AG08395 (cell line): Measurements from ENCODE around the gene BORCS8.

Source experiments
- DNase-seq: peaks from one replicate; pipeline ENCODE4 v3.0.0; 2012; ENCODE audit warnings: mixed read lengths, low spot score

Gene BORCS8

GRCh38 chr19:19213426-19214158 is 21.6 kb upstream of the BORCS8 start:
- no peak for DNase-seq

- DNase-seq = no peak
Observed at GRCh38 chr19:19212916-19213315, 21.0 kb upstream of the BORCS8 start.

DNA sequence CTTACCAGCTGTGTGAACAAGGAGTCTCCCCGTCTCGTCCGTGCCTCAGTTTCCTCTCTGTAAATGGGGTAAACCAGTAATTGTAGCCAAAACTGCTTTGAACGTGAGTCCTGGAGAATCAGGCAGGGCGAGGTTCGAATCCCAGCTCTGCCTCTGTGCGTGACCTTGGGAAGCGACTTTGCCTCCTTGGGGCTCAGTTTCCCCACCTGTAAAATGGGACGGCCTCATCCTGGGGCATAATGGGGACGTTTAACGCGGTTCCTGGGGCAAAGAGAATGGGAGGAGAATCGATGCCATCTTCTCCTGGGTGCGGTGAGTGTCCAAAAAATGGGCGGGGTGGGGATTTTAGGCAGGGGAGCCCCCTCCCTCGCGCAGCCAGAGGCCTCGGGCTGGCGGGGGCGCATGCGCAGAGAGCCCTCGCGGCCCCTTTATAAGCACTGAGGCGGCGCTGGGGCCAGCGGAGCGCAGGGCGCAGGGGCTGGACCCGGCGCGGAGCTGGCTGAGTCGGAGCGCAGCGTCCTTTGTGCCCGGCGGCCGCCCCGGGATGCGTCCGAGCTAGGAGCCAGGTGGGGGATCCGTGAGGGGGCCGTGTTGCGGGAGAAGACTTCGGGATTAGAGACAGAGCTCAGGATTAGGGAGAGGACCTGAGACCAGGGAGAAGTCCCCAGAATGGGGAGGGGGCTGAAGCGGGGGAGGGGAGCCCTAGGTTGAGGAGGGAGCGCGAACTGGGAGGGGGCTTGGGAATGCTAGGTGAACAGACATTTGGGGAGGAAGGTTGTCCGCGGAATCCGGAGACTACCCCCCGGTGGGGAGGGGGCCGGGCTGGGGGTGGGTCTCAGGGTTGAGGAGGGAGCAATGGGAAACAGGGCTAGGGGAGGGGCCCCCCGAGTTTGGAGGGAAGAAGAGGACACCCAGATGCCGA is 19.8 kb upstream of the BORCS8 start, which contains the start of gene NCAN:
NCAN (plus strand) TSS at position 460 of the 922 bp plus-strand sequence. CDS start 4,996 bp downstream, outside the sequence.
- no peak for DNase-seq

- DNase-seq = no peak
Observed at GRCh38 chr19:19209372-19209771, 17.4 kb upstream of the BORCS8 start.

DNA sequence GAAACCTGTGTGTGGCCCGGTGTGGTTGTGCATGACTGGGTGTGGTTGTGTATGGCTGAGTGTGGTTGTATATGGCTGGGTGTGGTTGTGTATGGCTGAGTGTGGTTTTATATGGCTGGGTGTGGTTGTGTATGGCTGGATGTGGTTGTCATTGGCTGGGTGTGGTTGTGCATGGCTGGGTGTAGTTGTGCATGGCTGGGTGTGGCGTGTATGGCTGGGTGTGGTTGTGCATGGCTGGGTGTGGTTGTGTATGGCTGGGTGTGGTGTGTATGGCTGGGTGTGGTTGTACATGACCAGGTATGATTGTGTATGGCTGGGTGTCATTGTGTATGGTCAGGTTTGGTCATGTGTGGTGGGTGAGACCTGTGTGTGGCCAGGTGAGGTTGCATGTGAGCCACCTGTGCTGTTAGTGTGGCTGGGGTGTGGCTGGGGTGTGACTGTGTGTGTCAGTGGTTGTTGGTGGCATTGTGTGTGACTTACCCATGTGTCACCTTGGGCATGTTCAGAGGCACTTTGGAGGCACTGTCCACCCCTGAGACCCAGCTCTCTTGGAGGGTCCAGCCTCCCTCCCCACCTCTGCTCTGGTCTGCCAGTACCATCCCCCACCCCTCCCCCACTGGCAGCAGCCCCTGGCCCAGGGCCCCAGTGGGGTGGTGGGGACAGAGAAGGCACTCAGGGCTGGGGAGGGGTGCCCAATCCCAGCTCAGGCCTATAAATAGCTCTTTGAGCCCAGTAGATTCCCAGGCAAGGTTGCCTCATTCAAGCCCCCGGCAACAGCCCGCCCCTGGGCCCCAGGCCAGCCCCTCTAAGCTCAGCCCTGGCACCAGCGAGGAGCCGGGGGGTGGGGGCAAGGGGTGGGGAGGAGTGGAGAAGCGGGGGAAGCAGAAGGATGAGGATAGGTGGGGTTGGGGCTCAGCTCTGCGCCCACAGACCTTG is 16.0 kb upstream of the BORCS8 start:
- DNase-seq = no peak

DNA sequence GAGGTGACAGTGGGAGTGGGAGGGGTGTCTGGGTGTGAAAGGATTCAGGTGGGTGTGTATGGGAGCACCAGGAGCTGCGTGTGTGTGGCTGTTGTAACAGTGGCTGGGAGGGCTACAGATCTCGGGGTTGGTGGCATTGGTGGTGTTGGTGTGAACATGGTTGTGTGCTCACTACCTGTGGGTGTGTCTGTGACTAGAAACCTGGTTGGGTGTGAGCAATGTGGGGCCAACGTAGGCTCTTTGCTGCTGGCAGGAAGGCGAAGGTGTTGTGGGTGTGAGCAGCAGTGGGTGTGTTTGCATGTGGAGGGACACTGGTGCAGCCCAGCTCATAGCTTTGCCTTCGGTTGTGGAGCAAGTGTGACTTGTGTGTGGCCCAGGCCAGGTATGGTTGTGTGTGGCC is 15.0 kb upstream of the BORCS8 start:
- no peak for DNase-seq

DNA sequence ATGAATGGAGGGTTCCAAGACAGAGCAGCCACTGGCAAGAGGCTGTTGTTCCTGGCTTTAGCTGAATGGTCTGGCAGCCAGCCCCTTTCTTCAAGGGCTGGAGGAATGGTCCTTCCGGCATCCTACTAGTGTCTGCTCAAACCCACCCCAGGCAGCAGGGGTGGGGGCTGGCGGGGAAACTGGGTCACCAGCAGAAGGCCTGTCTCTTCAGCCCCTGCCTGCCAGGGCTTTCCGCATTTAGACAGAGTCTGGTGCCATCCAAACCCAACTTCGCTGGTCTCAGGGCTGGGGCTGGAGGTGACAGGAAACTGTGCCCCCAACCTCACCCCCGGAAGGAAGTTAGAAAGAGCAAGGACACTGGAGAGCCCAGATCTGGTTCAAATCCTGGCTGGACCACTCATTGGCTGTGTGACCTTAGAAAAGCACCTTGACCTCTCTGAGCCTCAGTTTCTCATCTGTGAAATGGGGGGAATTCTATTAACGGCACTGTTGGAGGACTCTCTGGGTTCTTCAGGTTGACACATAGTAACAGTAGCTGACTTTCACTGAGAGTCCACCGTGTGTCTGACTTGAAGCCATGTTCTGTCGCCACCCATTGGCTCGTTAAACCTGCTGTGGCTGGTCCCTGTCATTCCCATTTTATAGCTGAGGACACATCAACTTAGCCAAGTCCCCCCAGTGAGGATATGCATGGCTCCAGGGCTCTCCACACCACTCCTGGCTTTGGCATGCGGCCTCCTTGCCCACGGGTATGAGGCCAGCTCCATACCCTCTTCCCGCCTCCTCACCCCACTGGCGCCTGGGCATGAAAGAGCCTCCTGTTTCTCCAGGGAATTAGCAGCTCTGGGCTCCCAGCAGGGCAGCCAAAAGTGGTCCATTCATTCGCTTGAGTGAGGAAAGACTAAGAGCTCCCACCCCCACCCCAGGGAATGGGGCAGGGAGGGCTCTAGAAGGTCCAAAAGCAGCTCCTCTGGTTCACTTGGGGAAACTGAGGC is 13.8 kb upstream of the BORCS8 start:
- no peak for DNase-seq

DNA sequence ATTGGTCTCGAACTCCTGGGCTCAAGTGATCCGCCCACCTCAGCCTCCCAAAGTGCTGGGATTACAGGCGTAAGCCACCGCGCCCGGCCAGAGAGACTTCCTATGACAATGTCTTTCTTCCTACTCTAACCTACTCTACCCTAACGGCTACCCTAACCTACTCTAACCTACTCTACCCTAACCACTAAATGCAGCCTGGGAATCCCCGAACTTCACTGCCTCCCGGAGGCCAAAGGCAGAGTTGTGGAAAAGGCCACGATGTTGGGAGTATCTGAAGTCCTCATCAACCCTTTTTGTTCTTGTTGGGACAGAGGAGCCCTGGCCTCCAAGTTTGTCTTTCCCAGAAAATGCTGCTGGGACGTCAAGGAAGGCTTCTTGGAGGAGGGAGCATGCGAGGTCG is 12.2 kb upstream of the BORCS8 start:
- no peak for DNase-seq

DNA sequence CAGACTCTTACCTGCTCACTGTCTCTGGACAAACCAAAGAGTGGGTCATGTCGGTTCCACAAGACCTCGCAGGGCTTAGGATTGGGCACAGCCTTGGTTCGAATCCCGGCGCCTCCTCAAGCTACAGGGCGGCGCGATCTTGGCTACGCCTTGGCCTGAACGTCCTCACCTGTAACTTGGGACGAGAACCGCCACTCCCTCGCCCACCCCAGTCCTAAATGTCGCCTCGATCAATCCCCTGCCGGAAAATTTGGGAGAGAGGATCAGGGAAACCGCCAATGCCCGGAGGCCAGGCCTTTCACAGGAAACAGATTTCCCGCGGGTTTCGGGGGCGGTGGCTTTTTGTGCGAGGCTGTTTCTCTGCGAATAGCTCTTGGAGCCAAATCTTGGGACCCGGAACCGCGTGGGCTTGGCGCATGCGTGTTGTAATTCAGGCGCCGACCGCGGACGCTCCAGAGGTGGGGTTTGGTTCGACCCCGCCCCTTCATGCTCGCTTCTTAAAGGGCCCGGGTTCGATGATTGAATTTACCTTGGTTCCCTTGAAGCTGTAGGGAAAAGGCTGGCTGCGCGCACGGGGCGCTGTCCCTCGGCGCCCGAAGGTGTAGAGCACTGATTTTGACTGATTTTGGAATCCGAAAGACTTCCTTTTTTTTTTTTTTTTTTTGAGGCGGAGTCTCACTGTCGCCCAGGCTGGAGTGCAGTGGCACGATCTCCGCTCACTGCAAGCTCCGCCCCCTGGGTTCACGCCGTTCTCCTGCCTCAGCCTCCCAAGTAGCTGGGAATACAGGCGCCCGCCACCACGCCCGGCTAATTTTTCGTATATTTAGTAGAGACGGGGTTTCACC is 11.3 kb upstream of the BORCS8 start, which contains the start of gene NR2C2AP:
NR2C2AP (minus strand) TSS at position 403 of the 845 bp plus-strand sequence; CDS start at position 49, 354 bp downstream.
- peak; percentile 99 for DNase-seq

DNA sequence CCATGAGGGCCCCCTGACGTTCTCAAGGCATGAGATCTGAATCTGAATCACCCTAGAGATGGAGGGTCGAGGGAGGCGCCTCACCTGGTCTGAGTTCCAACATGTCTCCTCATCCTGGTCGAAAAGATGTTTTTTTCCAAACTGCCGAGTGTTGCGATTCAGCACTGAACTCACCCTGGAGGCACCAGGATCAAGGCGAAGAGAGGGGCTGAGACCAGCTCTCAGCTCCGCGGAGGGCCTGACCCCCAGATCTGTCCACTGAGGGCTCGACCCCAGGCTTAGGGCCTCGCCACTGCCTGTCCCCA is 10.7 kb upstream of the BORCS8 start:
- no peak for DNase-seq

DNA sequence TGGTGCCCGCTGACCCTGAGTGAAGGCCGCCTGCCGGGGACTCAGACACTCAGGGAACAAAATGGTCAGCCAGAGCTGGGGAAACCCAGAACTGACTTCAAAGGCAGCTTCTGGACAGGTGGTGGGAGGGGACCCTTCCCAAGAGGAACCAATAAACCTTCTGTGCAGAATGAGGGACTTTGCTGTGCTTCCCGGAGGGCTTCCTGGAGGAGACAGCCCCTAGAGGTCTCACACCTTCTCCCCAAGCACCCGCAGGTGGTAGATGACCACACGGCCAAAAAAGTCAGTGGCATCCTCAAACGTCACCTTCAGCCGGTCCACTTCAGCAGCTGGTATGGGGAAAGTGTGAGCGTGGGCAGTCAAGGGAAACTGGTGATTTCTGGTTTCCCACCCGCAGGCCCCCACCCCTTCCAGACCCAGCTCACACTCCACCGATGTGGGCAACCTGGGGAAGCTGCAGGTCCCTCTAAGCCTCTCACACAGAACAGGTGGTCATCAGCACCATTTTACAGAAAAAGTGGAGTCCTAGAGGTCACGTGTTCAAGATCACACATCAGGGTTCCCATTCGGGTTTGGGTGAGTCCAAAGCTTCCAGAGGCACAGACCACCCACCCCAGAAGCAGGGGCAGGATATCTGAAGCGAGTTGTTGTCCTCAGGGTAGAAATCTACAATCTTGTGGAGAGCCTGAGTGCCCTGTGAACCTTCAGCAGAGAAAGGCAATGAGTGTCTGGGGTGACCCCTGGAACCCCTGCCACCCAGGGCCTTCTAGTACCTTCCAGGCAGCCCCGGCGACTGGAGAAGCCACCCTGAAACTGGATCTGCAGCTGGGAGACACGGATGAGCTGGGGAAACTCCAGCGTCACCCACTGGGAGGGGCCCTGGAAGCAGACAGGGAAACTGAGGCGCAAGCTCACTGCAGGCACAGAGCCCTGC is 10.0 kb upstream of the BORCS8 start:
- DNase-seq = no peak

- DNase-seq = no peak
Observed at GRCh38 chr19:19193926-19194325, 2.0 kb upstream of the BORCS8 start.

GRCh38 chr19:19192910-19193423 is 1.0 kb upstream of the BORCS8 start:
- DNase-seq = no peak

DNA sequence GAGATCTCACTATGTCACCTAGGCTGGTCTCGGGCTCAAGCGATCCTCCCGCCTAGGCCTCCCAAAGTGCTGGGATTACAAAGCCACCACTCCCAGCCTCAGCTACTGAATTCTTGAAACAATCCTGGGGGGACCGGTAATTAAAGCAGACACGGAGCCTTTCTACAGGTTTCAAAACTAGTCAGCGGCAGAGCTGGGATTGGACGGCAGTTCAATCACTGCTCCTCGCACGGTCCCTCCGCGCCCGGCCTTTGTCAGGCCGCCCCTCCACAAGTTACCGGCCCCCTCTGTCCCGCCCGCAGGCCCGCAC is 229 bp downstream of the BORCS8 start:
- DNase-seq = no peak

- no peak for DNase-seq
Observed at GRCh38 chr19:19186742-19187141, 5.2 kb downstream of the BORCS8 start.

GRCh38 chr19:19185853-19186740 is 5.9 kb downstream of the BORCS8 start:
- peak; percentile 36 for DNase-seq

DNA sequence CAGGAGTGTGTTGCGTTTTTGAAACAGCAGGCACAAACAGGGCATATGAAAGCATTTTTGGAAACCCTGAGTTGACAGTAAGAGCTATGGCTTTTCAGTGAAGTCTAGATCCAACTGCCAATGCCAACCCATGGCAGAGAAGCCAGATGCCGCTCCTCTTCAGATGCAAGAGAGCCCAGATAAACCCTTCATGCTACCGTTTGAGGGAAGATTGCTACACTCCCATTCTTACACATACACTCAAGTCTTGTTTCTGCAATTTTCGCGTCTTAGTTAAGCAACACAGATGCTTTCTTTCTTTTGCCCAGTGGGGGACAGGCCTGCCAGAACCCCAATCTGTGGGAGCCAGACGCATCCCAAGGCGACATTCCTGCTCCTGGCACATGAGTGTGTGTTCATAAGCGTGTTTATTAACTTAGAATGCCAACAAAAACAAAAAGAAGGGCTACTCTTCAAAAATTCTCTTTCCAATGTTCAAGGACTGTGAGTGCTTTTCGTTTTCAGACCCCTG is 10.4 kb downstream of the BORCS8 start:
- DNase-seq = no peak
